HG03378 (cell line): ENCODE data around the gene VARS2.
"Not testable (repeated sequence)": the region's sequence is repeated elsewhere in the genome, so short reads cannot be mapped to it uniquely, and the experiment has no call there.

Experiments used
- ATAC-seq: cut with Tn5 transposase; IDR thresholded peaks from one replicate; pipeline ENCODE4 v1.9.1; 2021; ENCODE audit warnings: mild to moderate bottlenecking, moderate library complexity; ENCODE audit not compliant: unreplicated experiment

The VARS2 gene

GRCh38 chr6:30960907-30961673, 47.1 kb downstream of the VARS2 start:
- no peak for ATAC-seq

DNA sequence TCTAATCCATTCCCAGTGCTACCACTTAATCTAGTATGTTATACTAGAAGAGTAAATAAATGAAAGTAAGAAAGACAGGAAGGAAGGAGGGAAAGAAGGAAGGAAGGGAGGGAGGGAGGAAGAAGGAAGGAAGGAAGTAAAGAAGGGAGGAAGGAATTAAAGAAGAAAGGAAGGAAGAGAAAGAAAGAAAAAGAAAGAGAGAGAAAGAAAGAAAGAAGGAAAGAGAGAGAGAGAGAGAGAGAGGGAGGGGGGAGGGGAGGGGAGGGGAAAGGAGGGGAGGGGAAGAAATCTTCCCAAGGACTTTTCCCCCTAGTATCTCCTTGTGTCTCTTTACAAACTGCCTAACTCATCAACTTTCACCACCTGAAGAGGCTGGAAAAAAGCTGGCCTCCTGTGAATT, 48.7 kb downstream of the VARS2 start:
- no peak for ATAC-seq

GRCh38 chr6:30963641-30964040, 49.6 kb downstream of the VARS2 start:
- ATAC-seq, result no peak

DNA sequence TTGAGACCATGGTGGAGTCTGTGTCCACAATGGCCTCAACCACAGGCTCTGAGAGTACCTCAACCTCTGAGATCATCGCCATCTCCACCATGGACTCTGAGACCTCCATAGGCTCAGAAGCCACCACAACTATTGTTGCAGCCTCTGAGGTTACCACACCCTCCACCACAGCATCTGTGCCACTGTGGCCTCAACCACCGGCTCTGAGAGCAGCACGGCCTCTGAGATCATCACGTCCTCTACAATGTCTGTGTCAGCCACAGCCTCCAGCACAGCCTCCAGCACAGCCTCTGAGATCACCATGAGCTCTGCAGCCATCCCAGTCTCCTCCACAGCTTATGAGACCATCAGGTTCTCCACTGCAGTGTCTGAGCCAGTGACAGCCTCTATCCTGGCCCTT, 50.0 kb downstream of the VARS2 start:
- no peak for ATAC-seq

- no peak for ATAC-seq
Observed at GRCh38 chr6:30965140-30965601, 51.1 kb downstream of the VARS2 start.

DNA sequence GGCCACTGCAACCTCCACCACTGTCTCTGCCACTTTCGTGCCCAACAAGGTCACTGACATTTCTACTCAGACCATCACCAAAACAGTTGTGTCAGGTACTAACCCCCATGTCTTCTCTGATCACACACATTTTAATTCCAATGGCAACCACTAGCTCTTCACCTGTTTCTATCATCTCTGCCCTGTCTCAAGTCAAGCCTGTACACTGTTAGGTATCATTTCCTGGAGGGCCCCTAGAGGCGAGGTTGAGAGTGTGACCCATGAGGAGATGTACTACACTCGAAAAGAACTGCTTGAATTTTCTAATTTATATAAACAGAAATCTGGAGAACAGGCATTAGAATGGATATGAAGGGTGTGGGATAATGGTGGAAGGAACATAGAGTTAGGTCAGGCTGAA, 52.1 kb downstream of the VARS2 start:
- no peak for ATAC-seq

DNA sequence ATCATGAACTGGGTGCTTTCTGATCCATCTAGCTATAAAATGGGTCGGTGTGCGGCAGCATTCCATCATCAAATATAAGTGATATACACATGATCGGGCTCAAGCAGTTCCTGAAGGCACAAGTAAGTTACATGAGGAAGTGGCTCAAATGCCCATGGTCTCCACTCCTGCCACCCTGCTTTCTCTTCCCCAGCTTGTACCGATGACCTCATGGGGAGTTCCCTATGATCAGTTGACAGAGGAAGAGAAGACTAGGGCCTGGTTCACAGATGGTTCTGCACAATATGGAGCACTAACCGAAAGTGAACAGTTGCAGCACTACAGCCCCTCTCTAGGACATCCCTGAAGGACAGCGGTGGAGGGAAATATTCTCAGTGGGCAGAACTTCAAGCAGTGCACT, 55.1 kb downstream of the VARS2 start:
- not testable (repeated sequence) for ATAC-seq

- no peak for ATAC-seq
Observed at GRCh38 chr6:30970946-30971345, 56.9 kb downstream of the VARS2 start.

DNA sequence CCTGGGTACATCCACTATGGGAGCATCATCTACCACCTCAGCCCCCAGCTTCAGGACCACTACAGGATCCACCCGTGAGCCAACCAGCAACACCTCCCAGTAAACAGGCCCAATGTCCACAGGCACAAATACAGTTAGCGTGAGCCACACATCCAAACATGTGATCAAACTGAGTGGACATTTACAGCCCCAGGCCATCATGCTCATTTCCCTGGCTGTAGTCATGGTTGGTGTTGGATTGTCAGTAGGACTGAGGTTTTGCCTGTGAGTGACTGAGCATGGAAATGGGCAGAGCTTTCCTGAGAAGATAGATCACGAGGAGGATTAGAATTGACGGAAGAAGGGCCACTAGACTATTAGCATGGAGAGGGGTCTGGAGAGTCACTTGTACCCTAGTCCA, 58.8 kb downstream of the VARS2 start:
- ATAC-seq, result no peak

DNA sequence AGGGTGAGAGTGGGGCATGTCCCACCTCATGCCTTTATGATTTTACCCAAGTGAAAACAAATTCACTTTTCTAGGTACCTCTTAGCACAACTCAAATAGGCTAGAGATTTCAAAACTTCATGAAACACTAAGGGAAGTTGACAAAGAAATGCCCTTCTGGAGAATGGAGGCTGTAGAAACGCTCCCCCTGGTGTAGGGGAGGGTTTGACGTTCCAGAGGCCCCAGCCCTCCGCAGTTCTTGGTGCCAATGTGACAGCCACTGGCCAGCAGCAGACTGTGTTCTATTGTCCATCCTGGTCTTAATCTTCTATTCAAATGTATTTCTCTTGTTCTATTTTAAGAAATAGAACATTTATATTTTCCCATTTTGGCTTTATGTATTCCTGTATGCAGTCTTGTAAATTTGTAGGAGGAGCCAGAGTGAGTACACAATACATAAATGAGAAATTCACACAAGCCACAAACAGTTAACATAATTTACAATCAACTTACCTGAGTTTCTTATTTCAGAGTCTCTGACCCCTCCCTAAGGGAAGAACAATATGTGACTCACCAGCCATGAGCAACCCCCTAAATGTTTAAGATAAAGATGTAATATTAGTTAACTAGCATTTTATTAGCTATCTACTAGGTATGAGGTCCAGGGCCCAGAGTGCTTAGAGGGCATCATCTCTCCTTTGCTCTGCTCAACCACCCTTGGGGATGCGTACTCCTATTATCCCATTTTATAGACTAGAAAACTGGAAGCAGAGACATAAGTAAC, 60.6 kb downstream of the VARS2 start:
- ATAC-seq, result no peak
